Umbilical cord (tissue), 2 donors: ENCODE measurements around the gene MORF4L2. TPM values are rescaled to one million over a fixed set of nuclear protein-coding genes. Genes with fewer than 3 reads are reported as not detected.

Experiments used
- DNase-seq: peaks from one replicate; pipeline ENCODE4 v3.0.0-alpha.2; 2015; ENCODE audit warnings: low spot score
- total RNA-seq: library from RNA; depleted of rRNA; stranded (reverse); fragments of >200 nt; gene quantifications from one replicate; pipeline ENCODE4 v1.2.3, GENCODE V29; 2014; ENCODE audit warnings: low replicate concordance; ENCODE audit not compliant: insufficient read depth

Gene MORF4L2, protein sequence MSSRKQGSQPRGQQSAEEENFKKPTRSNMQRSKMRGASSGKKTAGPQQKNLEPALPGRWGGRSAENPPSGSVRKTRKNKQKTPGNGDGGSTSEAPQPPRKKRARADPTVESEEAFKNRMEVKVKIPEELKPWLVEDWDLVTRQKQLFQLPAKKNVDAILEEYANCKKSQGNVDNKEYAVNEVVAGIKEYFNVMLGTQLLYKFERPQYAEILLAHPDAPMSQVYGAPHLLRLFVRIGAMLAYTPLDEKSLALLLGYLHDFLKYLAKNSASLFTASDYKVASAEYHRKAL
- total RNA-seq: 942 TPM

DNA sequence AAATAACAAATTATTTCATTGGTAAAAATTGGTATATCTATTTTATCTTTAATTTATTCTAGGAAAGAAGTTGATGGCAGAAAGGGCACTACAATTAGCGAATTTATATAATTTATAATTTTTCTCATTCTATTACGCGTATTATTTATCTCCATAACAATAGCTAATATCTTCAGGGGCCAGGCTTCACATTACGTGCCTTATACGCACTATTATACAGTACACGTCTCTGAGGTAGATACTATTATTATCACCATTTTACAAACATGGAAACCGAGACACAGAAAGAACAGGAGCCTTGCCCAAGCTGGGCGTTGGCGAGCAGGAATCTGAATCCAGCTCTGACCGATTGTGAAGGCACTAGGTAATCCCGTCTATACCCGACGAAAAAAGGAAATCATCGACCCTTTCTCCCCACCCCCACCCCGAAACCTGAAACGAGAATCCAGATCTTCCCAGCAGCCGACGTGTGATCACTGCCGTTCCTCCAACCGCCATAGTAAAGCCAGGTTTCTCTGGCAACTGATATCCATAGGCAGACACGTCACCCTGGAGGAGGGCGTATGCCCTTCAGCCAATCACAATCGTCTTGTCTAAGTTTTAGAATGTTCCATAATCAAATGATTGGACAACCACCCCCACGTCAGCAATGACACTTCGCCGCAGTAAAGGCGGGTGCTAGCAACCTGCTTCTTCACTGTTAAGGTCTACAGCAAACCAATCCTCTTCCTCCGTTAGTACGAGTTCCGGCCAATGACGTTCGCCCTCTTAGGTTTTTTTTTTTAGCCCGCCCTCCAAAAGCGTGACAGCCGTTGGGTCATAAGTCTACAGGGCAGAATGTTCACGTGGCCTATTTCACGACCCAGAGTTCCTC lies at the start of gene MORF4L2:
Gene MORF4L2 (minus strand): TSS at position 501 of the 874 bp plus-strand sequence. CDS start 9,672 bp downstream, outside the sequence.
- peak; percentile 99 for DNase-seq

DNA sequence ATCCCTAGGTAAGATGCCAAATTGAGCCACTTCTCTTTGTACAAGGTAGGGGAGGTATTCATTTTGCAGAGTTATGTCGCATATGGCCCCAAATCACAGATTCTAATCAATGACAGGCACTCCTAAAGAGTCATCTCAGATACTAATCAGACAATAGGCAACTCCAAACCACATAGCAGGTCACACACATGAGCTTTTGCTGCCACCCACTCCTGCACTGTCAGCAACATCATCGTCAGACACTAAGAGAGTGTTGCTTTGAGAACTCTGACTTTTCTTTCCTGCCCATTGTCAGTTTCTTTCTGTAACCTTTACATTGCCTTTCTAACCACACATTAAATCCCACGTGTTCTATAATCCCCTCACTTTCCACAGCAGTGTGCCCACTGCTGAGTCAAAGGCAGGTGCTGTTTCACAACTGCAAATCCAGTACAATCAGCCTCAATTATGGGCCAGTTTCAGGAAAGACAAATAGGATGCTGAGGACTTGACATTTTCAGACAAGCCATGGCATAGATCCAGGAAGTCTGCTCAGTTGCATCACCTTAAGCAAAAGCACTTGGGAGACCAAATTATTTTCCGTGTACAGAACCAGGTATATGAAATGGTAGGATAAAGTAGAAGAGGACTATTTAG lies 47.7 kb upstream of the MORF4L2 start:
- no peak for DNase-seq

DNA sequence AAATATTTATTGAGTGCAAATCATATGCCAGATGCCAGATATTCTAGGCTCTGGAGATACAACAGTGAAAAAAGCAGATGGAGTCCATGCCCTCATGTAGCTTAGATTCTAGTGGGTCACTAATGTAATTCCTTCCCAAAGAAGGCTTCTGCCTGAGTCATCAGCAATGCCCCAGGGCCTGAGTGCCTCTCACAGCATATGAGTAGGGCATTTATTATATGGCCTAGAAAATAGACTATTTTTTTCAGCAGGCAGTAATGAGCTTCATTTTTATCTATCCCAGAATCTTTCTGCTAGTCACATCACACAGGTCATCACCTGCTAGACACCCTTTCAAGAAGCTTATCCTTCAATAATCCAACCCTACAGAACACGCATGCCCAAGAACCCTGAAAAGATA lies 46.5 kb upstream of the MORF4L2 start:
- DNase-seq: no peak

DNA sequence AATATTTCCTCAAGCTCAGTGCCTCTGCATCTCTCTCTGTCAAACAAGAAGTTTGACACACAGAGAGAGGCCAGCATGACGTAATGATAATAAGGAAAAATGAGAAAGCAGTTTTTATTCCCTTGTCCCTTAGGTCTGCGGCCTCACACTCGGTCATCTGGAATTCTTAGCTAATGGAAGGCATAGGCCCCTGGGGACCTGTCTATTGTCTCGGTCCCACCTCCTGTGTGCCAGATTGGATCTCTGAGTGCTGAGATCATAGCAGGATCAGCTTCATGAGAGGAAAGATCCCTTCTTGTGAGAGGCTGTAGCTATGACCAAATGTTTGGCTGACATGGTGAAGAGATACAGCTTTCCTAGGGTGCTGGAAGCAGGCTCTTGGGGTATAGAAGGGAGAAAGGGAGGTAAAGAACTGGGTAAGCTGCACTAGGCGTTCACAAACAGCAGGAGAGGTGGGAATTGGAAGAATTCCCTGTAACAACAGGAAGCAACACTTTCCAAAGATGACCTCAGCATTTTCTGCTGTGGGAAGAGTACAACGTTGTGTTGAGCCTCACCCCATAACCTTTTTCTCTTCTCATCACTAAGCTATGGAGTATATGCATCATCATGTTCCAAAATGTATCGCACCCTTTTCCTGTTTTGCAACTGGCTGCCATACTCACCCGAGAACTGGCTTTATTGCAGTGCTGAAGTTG lies 44.4 kb upstream of the MORF4L2 start:
- peak; percentile 38 for DNase-seq

DNA sequence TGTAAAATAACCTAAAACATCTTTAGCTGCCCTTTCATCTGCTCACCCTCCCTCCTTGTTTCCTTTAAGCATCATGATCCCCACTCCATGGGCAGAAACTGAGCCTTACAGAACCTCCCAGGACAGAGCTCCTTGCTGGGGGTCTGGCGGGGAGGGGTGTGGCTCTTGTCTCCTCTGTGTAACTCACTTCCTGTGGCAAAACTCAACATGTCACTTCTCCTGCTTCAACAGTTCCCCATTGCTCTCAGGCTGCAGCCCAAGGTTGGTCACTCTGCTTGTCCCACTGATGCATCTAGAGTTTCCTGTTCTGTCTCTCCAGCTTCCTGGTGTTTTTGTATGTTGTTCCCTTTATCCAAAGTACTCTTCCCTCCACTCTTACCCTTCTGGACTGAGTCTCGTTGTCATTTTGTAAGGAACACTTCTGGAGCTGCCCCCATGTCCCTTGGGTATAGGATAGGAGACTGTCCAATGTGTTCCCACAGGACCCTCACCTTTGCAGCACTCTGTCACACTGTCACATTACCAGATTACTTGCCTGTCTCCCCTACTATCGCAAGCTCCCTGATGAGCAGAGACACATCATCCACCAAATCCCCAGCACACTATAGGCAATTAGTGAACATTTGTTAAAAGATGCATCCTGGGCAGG lies 43.8 kb upstream of the MORF4L2 start:
- no peak for DNase-seq

DNA sequence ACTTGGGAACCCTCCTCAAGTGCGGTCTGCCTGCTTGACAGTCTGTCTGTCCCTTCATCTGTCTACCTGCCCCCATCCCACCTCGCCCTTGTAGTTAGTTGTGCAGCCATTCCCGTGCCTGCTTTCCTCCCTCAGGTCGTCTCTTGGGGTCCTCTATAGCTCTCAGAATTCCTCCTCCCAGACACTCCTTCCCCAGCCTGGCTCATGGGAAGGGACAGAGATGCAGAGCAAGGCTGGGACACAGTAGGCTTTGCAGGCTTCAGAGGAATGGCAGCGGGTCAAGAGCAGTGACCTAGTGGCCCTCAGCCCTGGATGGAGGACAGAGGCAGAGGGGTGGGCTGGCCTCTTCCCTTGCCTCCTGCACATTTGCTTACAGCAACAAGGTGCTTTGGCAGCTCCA lies 42.5 kb upstream of the MORF4L2 start:
- DNase-seq: no peak

DNA sequence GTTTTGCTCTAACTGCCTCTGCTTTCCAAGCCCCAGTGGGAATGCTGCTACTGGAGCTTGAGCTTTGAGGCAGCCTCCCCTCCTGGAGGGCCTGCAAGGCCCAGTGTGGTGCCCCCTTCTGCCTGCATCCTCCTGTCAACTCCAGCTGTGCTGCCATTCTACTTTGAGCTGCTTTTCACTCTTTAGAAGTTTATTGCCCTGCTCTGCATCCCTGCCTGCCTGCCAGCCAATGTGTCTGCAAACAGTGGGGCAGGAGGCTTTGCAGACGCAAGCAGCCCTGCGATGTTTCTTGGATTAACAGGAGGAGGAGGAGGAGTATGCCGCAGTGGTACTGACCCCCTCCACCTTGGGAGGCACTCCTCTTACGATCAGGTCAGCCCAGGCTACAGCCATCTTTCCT lies 40.6 kb upstream of the MORF4L2 start:
- DNase-seq: no peak

DNA sequence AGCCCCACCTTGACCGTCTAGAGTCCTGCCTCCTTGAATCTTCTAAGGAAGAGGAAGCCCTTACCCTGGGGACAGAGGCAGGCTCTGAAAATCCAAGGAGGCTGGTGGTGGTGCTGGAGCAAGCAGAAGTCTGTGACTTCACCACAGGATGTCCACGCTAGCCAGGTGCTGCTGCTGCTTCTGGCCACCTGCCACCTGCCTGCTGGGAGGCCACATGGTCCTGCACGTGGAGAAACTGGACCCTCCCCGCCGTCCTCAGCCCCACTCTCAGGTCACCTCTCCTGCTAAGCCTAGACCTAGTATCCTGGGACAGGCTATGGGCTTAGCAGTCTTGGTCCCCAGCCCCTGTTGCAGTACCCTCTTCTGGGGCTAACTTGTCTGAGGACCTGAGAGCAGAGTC lies 40.0 kb upstream of the MORF4L2 start:
- DNase-seq: no peak

DNA sequence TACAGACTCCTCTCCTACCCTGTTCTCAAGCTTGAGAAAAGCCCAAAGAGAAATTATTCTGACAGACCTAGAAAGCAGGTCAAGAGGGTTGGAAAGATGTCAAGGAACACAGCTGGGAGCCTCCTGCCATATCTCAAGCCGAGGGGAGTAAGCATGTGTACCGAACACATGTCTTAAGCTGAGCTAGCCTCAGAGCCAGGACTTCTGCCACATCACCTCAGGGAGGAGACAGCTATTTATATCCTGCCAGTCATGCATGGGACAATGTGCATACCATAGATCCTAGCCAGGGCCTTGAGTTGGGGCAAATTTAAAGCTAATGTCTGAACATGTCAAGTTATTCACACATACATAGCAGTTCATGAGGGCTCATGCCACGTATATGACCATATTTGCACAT lies 36.0 kb upstream of the MORF4L2 start:
- peak; percentile 27 for DNase-seq

DNA sequence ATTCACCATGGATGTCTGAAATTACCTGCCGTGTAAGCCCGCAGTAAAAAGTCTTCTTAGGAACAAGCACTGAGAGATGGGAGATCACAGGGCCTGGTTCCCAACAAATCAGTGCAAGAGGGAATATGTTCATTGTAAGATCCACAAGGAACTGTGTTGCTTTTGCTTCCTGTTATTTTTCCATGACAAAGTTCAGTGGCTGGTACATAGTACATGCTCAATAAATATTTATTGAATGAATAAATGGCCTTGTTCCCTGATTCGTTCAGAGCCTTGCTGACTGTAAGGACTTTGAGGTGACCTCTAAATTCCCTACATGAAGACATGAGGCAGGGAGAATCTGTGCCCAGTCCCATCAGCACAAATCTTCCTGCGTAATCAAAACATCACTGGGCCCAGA lies 31.6 kb upstream of the MORF4L2 start:
- DNase-seq: no peak

DNA sequence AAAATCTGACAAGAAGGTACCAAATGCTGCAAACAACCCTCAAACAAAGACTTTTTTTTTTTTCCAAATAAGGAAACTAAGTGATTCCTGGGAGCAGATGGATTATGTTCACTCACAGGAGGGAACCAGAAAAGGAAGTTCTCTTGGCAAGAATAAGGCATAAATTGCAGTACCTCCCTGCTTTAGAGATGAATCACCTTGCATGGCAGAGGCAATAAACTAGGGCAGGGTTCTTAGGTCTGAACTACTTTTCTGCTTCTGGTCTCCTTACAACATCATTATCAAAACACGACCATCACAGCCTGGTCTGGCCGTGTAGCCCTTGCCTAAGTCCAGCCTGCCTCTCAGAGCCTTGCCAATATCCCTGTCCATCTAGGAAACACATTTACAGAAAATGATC lies 30.5 kb upstream of the MORF4L2 start:
- DNase-seq: peak; percentile 22

DNA sequence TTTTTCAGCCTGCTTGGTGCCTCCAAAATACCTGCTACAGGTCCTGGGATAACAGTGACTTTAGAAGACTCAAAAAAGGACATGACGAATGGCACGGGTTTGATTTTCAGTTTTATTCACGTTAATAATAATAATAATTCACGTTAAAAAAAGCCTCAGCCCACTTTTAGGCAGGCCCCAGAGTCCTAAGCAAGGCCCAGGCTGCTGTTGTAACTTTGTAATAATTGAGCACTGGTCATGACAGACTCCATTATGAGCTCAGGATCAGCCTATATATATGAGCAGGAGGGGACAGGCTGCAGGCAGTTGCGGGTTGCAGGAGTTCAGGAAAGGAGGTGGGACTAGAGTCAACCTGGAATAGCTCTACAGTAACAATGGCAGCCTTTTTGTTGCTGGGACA lies 24.1 kb upstream of the MORF4L2 start, which contains the start of gene TMEM31:
Gene TMEM31 (plus strand): TSS at position 301 of the 400 bp plus-strand sequence. CDS start 1,350 bp downstream, outside the sequence.
- no peak for DNase-seq

DNA sequence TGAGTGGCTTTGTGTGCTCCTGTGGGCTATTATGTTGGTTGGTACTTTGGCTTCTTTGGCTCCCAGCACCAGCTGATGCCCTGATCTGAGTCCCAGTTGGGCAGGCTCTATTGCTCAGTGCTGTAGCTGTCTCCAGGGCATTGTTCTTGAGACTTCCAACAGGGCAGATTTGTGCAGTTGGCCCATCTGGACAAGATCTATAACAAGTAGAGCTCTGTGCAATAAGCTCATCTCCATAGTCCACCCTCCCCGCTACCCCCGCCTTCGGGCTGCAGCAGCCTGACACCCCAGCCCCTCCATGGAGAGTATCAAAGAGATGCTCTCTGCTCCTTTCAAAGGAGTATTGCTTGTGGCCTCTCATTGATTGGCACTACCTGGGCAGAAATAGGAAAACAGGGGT lies 18.4 kb upstream of the MORF4L2 start:
- no peak for DNase-seq

DNA sequence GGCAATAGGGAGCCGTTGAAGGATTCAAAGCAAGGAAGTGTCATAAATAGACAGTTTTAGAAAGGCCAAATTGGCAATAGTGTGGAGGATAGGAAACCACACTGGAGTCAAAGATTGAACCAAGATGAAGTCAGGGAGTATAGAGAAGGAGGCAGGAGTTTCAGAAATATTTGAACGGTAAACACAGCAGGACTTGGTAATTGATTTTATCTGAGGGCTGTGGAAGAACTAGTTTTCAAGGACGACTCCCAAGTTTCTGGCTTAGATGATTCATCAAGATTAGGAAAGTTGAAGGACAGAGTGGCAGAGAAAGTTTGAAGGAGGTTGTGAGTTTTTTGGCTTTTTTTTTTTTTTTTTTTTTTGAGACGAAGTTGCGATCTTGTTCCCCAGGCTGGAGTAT lies 12.7 kb upstream of the MORF4L2 start:
- no peak for DNase-seq

DNA sequence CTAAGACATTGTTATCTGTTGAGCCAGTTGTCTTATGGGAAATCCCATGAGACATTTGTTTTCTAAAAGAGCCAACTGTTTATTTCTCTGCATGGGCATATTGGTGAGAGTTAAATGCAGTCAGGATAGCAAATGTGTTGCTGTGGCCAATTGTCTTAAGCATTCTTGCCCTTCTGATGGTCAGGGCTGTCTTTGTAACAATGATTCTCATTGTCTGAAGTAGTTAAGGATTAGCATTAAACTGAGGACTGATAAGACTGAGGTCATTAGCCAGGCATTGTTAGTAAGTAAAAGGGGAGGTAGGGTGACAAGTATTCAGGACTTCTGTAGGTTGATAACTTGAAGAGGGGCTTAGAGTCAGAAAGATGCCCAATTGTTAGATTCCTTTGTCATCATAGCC lies 11.2 kb upstream of the MORF4L2 start:
- DNase-seq: no peak

DNA sequence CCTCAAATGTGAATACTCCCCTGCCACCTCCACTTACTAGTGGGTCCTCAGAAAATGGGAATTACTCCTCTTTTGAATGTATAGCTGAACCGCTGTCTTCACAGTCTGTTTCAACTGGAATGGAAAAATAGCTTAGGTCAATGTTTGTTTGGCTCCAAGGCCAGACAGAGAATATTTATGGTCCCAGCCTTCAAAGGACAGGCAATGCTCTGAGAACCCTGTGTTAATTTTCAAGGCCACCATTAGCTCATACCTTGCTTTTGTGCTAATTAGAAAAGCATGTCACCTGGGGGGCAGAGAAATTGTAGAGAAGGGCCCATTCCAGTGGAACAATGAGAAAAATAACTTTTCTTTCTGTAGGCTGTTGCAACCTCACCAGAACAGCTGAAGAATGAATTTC lies 4.6 kb upstream of the MORF4L2 start:
- no peak for DNase-seq

DNA sequence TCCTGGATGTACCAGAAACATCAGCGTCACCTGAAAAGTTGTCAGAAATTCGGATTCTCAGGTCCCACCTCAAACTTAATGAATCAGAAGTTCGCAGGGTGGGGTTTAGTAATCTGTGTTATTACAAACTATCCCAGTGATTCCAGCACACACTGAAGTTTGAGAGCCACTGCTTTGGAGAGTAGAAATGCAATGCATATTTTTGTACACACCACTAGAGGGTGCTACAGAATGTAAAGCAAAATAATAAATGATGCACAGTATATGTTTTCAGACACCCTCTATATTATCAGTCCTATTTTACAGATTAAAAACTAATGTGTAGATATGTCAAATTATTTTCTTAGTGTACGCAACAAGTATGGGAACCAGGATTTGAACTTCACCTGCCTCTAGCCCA lies 2.4 kb upstream of the MORF4L2 start:
- peak; percentile 46 for DNase-seq

DNA sequence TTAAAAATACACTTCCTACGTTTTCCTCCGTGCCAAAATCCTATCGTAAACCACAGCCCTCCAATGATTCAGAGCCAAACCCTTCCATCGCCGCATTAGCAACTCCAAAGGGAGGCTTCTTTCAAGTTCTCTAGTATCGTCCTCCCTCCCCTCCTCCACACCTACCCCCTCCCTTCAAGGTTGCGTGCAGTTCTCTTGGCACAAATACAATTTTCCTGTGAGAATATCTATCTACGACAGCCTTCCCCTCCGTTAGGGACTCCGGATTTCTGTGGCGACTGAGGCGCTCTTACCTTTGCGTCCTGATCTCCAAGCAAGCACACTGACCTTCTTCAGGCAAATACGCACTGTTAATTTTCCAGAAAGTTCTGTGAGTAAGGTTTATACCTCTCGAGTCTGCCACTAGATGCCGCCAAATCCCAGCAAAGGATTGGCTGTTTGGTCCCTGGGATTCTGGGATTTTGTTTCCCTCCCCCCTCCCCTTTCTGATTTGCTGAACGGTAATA lies 1.2 kb upstream of the MORF4L2 start:
- DNase-seq: peak; percentile 86

DNA sequence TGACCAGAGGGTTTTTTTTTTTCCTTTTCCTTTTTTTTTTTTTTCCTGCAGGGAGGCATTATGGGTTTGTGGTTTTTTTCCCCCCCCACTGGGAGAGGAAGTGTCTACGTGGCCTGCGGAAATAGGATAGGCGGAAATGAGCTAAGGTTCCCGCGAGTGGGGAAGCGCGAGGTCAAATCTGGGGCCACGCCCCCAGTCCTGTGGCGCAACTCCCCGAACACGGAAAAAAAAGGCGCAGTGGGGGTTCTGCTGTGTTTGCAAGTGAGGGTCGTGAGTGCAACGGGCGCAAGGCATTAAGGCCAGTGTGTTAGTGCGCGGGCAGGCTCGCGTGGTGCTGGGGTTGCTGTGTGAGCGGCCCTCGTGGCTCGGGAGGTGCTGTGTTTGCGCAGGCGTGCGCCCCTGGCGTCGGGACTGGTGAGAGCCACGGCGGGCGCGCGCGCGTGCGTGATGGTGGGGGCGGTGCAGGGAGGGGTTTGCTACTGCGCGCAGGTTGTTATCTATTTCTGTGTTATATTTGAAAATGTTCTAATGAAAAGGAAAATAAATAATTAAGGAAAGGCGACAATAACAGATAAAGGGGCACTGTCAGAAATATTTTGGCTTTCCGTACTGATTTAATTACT lies 685 bp upstream of the MORF4L2 start:
- no peak for DNase-seq

DNA sequence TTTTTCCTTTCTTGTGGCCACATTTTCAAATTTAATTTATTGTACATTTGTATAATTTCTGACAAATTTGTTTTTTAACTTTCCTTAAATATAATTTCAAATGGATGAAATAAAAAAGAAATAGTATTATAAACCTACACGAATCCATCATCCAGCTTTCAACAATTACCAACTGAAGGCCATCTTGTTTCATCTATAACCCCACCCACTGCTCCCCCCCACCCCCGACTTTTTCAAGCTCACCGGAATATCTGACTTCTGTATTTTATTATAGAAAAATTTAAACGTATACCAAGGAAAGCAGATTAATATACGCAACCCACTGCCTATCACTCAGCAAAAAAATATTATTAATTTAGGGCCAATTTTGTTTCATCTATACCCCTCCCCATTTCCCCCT lies 1.1 kb downstream of the MORF4L2 start:
- DNase-seq: no peak

DNA sequence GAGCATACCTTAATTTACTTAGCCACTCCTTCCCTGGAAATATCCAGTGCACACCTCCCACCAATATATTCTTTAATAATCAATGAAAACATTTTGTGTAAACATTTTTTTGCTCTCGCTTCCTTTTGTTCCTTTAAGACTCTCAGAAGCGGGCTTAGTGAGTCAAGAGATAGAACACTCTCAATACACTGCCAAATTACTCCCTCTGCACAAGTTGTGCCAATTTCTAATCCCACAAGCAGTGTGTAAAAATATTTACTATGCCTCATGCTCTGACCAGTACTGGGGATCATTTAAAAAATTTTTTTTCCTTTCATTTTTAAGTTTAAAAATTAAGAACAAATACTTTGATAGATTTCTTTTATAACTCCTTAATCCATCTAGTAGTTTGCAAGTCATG lies 5.1 kb downstream of the MORF4L2 start:
- DNase-seq: no peak
